GM12872 (cell line): ENCODE measurements around the gene PACRGL.

ENCODE experiments used
- TF ChIP-seq, protein P1 (sequence below): IDR thresholded peaks from 3 replicates; pipeline ENCODE4 v1.5.1; 2011; ENCODE audit warnings: low read depth, mild to moderate bottlenecking, low read length, moderate library complexity; ENCODE audit not compliant: insufficient read depth

PACRGL gene

DNA sequence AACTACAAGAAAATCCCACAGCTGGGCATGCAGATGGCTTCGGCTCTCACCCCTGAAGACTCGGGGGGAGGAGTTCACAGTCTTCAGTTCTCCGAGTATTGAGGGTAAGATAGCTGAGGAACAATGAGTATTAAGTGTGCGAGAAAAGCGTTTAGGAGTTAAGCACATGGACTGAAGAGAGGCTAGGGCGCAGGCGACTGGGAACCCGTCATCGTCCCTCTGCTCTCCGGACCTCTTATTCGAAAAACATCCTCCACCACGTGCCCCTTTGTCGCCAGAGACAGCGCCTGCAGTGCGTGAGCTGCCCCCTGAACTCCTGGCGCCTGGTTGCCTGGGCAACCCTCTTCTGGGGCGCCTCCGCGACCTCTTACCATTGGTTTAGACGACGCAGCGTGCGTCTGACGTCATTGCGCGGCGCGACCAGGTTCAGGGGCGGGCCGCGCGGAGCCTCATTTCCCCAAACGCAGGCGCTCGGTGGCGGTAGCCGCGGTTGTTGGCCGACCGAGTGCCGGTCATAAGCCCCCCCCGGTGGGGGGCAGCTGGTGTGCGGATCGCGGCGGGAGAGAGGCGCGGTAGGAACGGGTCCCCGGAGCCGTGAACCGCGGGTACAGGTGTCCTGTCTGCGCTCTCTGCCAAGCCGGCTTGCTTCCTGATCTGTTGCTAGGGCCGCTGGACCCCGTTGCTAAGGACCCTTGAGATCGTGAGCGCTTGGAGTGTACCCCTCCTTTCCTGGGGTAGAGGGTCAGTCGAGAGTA lies at the start of gene PACRGL:
Gene PACRGL (plus strand): TSS at position 452 of the 755 bp plus-strand sequence. CDS start 4,024 bp downstream, outside the sequence.
- TF ChIP-seq, protein P1, sequence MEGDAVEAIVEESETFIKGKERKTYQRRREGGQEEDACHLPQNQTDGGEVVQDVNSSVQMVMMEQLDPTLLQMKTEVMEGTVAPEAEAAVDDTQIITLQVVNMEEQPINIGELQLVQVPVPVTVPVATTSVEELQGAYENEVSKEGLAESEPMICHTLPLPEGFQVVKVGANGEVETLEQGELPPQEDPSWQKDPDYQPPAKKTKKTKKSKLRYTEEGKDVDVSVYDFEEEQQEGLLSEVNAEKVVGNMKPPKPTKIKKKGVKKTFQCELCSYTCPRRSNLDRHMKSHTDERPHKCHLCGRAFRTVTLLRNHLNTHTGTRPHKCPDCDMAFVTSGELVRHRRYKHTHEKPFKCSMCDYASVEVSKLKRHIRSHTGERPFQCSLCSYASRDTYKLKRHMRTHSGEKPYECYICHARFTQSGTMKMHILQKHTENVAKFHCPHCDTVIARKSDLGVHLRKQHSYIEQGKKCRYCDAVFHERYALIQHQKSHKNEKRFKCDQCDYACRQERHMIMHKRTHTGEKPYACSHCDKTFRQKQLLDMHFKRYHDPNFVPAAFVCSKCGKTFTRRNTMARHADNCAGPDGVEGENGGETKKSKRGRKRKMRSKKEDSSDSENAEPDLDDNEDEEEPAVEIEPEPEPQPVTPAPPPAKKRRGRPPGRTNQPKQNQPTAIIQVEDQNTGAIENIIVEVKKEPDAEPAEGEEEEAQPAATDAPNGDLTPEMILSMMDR = no peak

DNA sequence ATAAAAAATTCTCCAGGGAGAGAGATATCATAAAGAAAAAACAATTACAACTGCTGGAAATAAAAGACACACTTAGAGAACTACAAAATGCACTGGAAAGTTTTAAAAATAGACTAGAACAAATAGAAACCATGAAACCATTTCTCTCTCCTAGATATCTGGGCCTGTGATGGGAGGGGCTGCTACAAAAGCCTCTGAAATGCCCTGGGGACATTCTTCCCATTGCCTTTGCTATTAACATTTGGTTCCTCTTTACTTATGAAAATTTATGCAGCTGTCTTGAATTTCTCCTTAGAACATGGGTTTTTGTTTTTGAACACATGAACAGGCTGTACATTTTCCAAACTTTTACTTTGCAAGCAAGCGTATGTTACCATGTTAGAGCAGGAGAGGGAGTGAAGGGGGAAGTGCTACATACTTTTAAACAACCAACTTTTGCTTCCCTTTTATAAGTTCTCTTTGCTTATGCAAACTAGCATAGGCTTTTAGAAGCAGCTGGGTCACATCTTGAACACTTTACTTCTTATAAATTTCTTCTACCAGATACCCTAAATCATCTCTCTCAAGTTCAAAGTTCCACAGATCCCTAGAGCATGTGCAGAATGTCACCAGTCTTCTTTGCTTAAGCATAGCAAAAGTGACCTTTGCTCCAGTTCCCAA lies 47.9 kb upstream of the PACRGL start:
- TF ChIP-seq, protein P1 = no peak

DNA sequence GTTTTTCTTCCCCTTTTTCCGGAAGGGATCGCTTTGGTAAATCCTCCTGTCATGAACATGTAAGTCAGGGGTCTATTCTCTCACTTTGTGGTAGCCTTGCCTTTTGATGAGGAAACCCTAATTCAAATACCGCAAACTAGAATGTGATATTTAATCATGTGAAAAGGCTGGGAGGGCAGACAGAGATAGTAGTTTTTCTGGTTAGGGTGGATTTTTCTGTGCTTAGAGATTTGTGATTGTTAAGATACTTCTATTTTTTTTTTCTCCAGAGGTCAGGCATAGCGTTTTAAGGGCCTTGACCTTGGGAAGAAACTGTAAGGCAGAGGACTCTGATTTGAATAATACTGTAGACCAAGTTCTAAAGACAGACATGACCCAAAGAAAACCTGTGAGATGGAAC lies 41.8 kb upstream of the PACRGL start:
- TF ChIP-seq, protein P1 = no peak

DNA sequence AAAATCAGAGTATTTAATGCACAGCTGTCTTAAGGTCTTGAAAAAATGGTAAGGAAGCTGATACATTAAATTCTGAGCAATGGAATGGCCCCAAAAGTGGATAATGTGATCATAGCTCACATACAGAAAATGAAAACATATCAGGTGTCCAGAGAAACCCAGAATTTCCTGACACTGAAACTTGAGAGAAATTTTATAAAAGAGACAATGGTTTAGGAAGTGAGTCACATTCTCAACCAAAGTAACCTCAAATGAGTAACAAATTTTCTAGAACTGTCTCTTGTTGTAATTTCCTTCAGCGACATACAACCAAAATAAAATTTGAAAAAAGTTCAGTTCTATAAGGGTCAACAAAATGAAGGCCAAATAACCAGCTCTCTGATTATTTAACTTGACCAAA lies 37.4 kb upstream of the PACRGL start:
- TF ChIP-seq, protein P1 = no peak

DNA sequence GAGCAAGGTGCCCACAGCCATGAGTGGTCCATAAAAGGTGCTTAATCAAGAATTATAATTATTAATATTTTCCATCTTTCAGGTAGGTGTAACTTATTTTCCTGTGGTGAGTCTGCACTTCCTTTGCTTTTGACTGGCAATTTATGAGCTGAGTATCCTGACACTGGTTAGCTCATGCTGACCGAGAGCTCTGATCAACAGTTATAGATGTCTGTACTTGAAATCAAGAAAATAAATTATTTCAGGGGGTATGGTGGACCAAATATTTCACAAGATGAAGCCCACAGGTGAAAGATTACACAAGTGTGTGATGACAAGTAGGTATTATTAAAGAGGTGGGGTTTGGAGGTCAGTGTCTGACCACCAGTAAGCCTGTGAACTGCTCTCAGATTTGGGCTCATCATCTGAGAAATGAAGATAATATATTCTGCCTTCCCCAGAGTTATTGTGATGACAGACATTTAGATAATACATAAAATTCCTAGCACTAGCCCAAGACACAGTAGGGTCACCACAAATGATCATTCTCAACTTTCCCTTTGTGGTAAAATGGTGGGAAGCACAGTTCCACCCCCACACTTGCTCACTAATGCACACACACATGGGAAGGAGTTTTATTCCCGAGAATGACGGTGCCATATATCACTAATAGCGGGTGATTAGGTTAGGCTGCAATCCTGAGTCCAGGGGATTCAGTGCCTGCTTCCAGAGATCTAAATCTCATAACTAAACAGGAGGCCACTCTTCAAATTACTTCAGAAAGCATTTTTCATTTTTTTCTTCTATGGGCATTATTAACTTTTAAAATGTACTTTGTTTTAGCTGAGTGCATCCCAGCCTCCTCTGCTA lies 34.0 kb upstream of the PACRGL start:
- TF ChIP-seq, protein P1 = no peak

DNA sequence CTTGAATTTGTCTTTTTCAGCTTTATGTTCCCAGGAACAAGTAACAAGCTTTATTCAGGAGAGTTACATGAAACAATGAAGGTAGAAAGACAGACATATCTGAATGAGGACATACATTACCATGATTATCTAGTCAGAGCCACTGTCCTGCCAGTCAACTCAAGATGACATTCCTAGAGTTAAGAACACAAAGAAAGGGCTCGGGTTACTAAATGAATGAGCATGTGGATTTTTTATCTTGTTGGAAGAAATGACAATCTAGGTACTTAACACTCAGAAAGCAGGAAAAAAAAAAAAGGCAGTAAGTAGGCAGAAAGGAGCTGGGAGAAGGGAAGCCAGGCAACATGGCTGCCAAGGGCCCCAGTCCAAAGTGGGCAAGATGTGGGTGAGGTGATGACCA lies 28.0 kb upstream of the PACRGL start:
- TF ChIP-seq, protein P1 = no peak

DNA sequence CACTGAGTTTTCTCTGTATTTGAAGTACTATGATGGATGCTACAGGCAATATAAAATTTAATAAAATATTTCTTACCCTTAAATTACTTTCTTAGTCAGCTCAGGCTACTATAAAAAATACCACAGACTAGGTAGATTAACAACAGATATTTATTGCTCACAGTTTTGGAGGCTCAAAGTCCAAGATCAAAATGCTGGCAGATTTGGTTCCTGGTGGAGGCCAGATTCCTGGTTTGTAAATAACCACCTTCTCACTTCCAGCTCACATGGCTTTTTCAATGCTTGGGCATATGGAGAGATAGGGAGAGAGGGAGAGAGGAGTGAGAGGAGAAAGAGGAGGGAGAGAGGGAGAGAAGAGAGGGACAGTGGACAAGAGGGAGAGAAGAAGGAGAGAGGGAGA lies 24.5 kb upstream of the PACRGL start:
- TF ChIP-seq, protein P1 = no peak
